Measurements from ENCODE around the gene ALDOB.
A peak's percentile ranks its signal among the peaks of the same experiment; 100 is the strongest.

Gene ALDOB

GRCh38 chr9:101427358-101427757, 8.2 kb downstream of the ALDOB start:
- Mint-ChIP-seq H3K4me3 (no peak overlapping the region), H3K27ac (no peak overlapping the region), H3K36me3 (ENCODE audit: low read depth) (no peaks in the 10 kb centered on the region), H3K9me3 (peaks cover 8% of the 10 kb centered on the region), H3K4me1 (ENCODE audit: low read depth) (no peaks in the 10 kb centered on the region), H3K27me3 (ENCODE audit: low read depth) (no peaks in the 10 kb centered on the region)

GRCh38 chr9:101421653-101422065, 13.9 kb downstream of the ALDOB start:
- H3K27me3 Mint-ChIP-seq (ENCODE audit: low read depth): no peaks in the 10 kb centered on the region
- no peak overlapping the region for H3K4me3 Mint-ChIP-seq
- no peaks in the 10 kb centered on the region for H3K36me3 Mint-ChIP-seq (ENCODE audit: low read depth)
- no peaks in the 10 kb centered on the region for H3K4me1 Mint-ChIP-seq (ENCODE audit: low read depth)
- peaks cover 25% of the 10 kb centered on the region for H3K9me3 Mint-ChIP-seq
- no peak overlapping the region for H3K27ac Mint-ChIP-seq

DNA sequence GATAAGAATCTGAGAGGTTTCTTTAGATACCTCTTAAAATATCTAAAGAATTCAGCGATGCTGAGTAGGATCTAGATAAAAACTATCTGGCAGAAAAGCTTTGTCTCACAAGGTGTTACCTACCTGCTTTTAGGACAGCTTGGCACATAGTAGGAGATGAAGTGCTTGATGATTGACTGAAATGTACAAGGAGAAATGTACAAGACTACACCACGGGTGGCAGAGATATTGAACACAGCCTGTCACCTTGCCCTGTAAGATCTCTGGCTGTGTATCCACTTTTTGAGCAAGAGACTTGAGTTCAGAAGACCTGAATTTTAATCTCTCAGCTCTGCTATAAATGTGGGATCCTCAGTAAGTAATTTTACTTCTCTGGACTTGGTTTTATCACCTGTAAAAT, 15.7 kb downstream of the ALDOB start:
- no peaks in the 10 kb centered on the region for H3K4me1 Mint-ChIP-seq (ENCODE audit: low read depth)
- peaks cover 33% of the 10 kb centered on the region for H3K9me3 Mint-ChIP-seq

DNA sequence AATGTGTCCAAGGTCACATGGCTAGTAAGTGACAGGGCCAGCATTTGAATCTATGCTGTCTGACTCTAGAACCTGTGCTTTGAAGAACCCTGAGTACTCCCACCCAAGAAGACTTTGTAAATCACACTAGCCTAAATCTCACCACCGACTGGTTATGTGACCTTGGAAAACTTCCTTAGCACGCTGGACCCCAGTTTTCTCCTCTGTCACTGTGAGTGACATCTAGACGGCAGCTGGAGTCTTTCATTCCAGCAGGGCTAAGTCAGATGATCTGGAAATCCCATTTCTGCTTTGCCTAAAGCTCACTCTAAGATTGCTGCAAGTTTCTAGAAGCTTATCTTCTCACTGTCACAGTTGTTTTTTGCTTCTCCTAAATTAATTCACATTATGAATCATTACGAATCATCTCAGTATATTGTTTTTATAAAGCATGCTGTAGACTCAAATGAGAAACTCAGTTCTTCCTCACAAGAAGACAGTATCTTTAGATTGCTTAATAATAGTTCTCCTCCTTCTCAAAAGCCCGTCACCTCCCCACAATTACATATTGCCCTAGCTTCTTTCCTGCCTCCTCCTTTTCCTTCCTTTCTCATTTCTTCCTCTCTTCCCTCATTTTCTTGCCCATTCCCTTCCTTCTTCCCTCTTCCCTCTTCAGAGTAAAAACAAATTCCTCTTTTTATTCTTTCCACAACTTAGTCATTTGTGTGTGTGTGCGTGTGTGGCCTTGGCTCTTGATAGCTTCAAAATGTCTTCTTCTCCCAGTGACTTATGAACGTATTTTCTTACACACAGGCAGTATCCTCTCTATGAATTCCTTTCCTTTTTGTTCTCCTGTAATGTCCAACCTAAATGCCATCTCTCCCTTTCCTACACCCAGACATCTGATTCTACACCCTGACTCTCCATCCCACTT, 16.8 kb downstream of the ALDOB start:
- Mint-ChIP-seq H3K9me3 (peaks cover 38% of the 10 kb centered on the region), H3K27me3 (ENCODE audit: low read depth) (no peaks in the 10 kb centered on the region), H3K4me3 (no peak overlapping the region), H3K4me1 (ENCODE audit: low read depth) (no peaks in the 10 kb centered on the region), H3K27ac (no peak overlapping the region), H3K36me3 (ENCODE audit: low read depth) (peaks cover 4% of the 10 kb centered on the region)

More for the DNA sequence above, 15.7 kb downstream of the ALDOB start:
- no peaks in the 10 kb centered on the region for H3K27me3 Mint-ChIP-seq (ENCODE audit: low read depth)
- H3K36me3 Mint-ChIP-seq (ENCODE audit: low read depth): no peaks in the 10 kb centered on the region
- no peak overlapping the region for H3K4me3 Mint-ChIP-seq
- no peak overlapping the region for H3K27ac Mint-ChIP-seq

DNA sequence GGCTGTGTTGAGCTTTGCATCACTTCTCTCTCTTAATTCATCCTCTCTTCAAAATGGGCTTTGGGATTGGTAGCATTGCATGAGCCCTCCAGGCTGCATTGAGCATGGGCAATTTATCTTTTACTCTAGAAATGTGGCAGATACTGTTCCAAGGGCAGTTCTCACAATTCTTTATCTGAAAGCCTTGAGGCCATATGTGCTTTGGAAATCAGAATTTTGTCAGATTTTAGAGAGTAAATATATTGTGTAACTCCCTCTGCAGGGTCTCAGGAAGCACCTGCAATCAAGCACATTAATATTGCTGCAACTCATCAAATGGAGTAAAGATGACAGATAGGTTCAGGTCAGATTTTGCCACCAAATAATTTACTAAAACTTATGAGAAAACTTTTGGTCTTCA, 17.6 kb downstream of the ALDOB start:
- Mint-ChIP-seq H3K4me1 (ENCODE audit: low read depth) (no peaks in the 10 kb centered on the region), H3K4me3 (no peak overlapping the region), H3K27ac (no peak overlapping the region), H3K36me3 (ENCODE audit: low read depth) (peaks cover 10% of the 10 kb centered on the region), H3K27me3 (ENCODE audit: low read depth) (no peaks in the 10 kb centered on the region), H3K9me3 (peaks cover 41% of the 10 kb centered on the region)

GRCh38 chr9:101417389-101417788, 18.2 kb downstream of the ALDOB start:
- no peaks in the 10 kb centered on the region for H3K4me1 Mint-ChIP-seq (ENCODE audit: low read depth)
- H3K36me3 Mint-ChIP-seq (ENCODE audit: low read depth): peaks cover 10% of the 10 kb centered on the region
- H3K9me3 Mint-ChIP-seq: peaks cover 47% of the 10 kb centered on the region
- no peak overlapping the region for H3K4me3 Mint-ChIP-seq
- no peaks in the 10 kb centered on the region for H3K27me3 Mint-ChIP-seq (ENCODE audit: low read depth)
- H3K27ac Mint-ChIP-seq: no peak overlapping the region

GRCh38 chr9:101415578-101415977, 20.0 kb downstream of the ALDOB start:
- H3K36me3 Mint-ChIP-seq (ENCODE audit: low read depth): peaks cover 16% of the 10 kb centered on the region
- H3K9me3 Mint-ChIP-seq: peaks cover 59% of the 10 kb centered on the region
- no peaks in the 10 kb centered on the region for H3K4me1 Mint-ChIP-seq (ENCODE audit: low read depth)
- H3K27me3 Mint-ChIP-seq (ENCODE audit: low read depth): no peaks in the 10 kb centered on the region
- H3K27ac Mint-ChIP-seq: no peak overlapping the region
- H3K4me3 Mint-ChIP-seq: no peak overlapping the region

DNA sequence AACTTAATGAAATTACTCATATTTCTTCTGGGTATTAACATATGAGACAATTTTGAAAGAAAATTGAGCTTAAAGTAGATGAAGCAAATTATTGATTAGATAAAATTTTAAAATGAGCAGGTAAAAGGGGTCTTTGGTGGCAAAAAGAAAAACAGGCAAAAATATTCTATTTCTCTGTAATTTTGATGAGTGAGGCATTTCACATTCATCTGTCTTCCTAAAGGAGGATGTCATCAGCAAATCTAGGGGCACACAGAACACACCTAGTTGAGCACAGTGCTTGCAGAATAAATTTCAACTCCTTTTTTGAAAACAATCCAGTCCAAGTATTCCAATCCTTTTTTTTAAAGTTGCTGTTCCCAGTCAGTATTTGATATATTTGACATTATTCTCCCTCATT, 20.7 kb downstream of the ALDOB start:
- H3K27me3 Mint-ChIP-seq (ENCODE audit: low read depth): no peaks in the 10 kb centered on the region

GRCh38 chr9:101409079-101409477, 26.5 kb downstream of the ALDOB start:
- H3K4me3 Mint-ChIP-seq: no peak overlapping the region
- peaks cover 64% of the 10 kb centered on the region for H3K36me3 Mint-ChIP-seq (ENCODE audit: low read depth)
- H3K27me3 Mint-ChIP-seq (ENCODE audit: low read depth): no peaks in the 10 kb centered on the region
- H3K4me1 Mint-ChIP-seq (ENCODE audit: low read depth): no peaks in the 10 kb centered on the region
- no peak overlapping the region for H3K27ac Mint-ChIP-seq
- peaks cover 85% of the 10 kb centered on the region for H3K9me3 Mint-ChIP-seq

More for the DNA sequence above, 20.7 kb downstream of the ALDOB start:
- H3K4me3 Mint-ChIP-seq: no peak overlapping the region
- H3K4me1 Mint-ChIP-seq (ENCODE audit: low read depth): no peaks in the 10 kb centered on the region
- H3K27ac Mint-ChIP-seq: no peak overlapping the region
- peaks cover 16% of the 10 kb centered on the region for H3K36me3 Mint-ChIP-seq (ENCODE audit: low read depth)
- H3K9me3 Mint-ChIP-seq: peaks cover 65% of the 10 kb centered on the region

DNA sequence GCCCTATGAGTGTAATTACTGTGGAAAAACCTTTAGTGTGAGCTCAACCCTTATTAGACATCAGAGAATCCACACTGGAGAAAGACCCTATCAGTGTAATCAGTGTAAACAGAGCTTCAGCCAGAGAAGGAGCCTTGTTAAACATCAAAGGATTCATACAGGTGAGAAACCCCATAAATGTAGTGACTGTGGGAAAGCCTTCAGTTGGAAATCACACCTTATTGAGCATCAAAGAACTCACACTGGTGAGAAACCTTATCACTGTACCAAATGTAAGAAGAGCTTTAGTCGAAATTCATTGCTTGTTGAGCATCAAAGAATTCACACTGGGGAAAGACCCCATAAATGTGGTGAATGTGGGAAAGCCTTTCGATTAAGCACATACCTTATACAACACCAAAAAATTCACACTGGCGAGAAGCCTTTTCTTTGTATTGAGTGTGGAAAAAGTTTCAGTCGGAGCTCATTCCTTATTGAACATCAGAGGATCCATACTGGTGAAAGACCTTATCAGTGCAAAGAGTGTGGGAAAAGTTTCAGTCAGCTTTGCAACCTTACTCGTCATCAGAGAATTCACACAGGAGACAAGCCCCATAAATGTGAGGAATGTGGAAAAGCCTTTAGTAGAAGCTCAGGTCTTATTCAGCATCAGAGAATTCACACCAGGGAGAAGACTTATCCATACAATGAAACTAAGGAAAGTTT, 27.0 kb downstream of the ALDOB start:
- Mint-ChIP-seq H3K27me3 (ENCODE audit: low read depth) (no peaks in the 10 kb centered on the region), H3K36me3 (ENCODE audit: low read depth) (peaks cover 66% of the 10 kb centered on the region), H3K9me3 (peaks cover 85% of the 10 kb centered on the region), H3K27ac (no peak overlapping the region), H3K4me1 (ENCODE audit: low read depth) (no peaks in the 10 kb centered on the region), H3K4me3 (no peak overlapping the region)

- Mint-ChIP-seq H3K4me3 (no peak overlapping the region), H3K4me1 (ENCODE audit: low read depth) (peaks cover 30% of the 10 kb centered on the region), H3K27ac (no peak overlapping the region), H3K27me3 (ENCODE audit: low read depth) (no peaks in the 10 kb centered on the region), H3K36me3 (ENCODE audit: low read depth) (peaks cover 82% of the 10 kb centered on the region), H3K9me3 (peaks cover 69% of the 10 kb centered on the region)
Measured at GRCh38 chr9:101403516-101404285, 31.9 kb downstream of the ALDOB start.

- Mint-ChIP-seq H3K27me3 (ENCODE audit: low read depth) (no peaks in the 10 kb centered on the region), H3K4me3 (peak overlapping the region; percentile 98), H3K9me3 (peaks cover 43% of the 10 kb centered on the region), H3K4me1 (ENCODE audit: low read depth) (peaks cover 41% of the 10 kb centered on the region), H3K27ac (peak overlapping the region; percentile 71), H3K36me3 (ENCODE audit: low read depth) (peaks cover 64% of the 10 kb centered on the region)
Measured at GRCh38 chr9:101400120-101400519, 35.5 kb downstream of the ALDOB start.

GRCh38 chr9:101399643-101399970, 36.0 kb downstream of the ALDOB start:
- H3K27me3 Mint-ChIP-seq (ENCODE audit: low read depth): no peaks in the 10 kb centered on the region
- peaks cover 41% of the 10 kb centered on the region for H3K9me3 Mint-ChIP-seq
- H3K4me1 Mint-ChIP-seq (ENCODE audit: low read depth): peaks cover 41% of the 10 kb centered on the region
- H3K27ac Mint-ChIP-seq: peak overlapping the region; percentile 99
- H3K36me3 Mint-ChIP-seq (ENCODE audit: low read depth): peaks cover 64% of the 10 kb centered on the region
- peak overlapping the region; percentile 98 for H3K4me3 Mint-ChIP-seq

DNA sequence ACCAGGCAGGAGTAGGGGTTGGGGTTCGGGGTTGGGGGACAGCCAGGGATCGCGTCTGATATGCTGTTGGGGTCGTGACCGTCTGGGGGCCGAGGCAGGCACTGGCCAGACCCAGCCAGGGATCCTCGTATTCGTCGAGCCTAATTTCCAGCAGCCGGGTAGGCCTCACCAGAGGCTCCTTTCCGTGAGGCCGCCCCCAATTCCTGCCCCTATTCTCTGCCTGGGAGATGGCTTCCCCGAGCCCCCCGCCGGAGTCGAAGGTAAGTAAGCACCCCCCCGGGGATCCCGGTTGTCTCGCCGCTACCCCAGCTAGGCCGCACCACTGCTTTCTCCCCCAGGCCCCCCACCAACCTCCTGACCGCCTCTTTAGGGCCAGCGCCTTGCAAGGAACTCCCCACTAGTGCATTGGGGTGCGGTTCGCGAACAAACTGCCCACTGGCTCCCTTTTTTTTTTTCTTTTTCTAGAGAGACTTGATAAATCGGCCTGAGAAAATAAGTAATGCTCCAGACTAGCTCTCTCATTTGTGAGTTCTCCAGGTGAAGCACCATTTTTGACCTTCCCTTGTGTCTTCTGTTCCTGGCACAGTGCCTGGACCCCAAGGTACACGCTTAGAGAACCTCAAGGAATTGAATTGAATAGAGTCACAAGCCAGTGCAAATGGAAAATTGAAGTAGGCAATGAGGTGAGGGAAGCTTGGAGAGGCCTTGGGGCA, 36.5 kb downstream of the ALDOB start:
- peaks cover 64% of the 10 kb centered on the region for H3K36me3 Mint-ChIP-seq (ENCODE audit: low read depth)
- peak overlapping the region; percentile 98 for H3K4me3 Mint-ChIP-seq
- no peaks in the 10 kb centered on the region for H3K27me3 Mint-ChIP-seq (ENCODE audit: low read depth)
- peak overlapping the region; percentile 99 for H3K27ac Mint-ChIP-seq
- H3K4me1 Mint-ChIP-seq (ENCODE audit: low read depth): peaks cover 41% of the 10 kb centered on the region
- peaks cover 41% of the 10 kb centered on the region for H3K9me3 Mint-ChIP-seq
